WTC11 (cell line): ENCODE measurements around the gene DENND4A. TPM values are rescaled to one million over a fixed set of nuclear protein-coding genes. Genes with fewer than 3 reads are reported as not detected.

ENCODE experiments used
- ATAC-seq: fragments of 200-7000 bp; cut with Tn5 transposase; 2 replicates; pipeline ENCODE4 v1.10.0; 2021; ENCODE audit warnings: mild to moderate bottlenecking, moderate library complexity
- CTCF ChIA-PET: fragments of 300-600 bp; sonication (Branson Sonifier 250); formaldehyde crosslinking; loops from one replicate; lab custom pipeline; 2021; ENCODE audit warnings: antibody characterized with exemption; lab: Charles Lee
- POLR2A ChIA-PET: fragments of 350-600 bp; sonication (Branson Sonifier 250); formaldehyde crosslinking; loops from one replicate; lab custom pipeline; 2021; ENCODE audit warnings: antibody characterized with exemption; lab: Charles Lee
- DNase-seq: peaks from one replicate; pipeline ENCODE4 v3.0.0; 2021; ENCODE audit warnings: low spot score
- H3K27ac Mint-ChIP-seq: 2 replicates; pipeline ENCODE4 v1.8.0; 2021; ENCODE audit warnings: mixed read lengths
- H3K27me3 Mint-ChIP-seq: 2 replicates; pipeline ENCODE4 v1.8.0; 2021; ENCODE audit warnings: low read depth, mild to moderate bottlenecking, moderate library complexity, mixed read lengths
- H3K36me3 Mint-ChIP-seq: 2 replicates; pipeline ENCODE4 v1.8.0; 2021; ENCODE audit warnings: mixed read lengths
- H3K4me1 Mint-ChIP-seq: 2 replicates; pipeline ENCODE4 v1.8.0; 2022; ENCODE audit warnings: mixed read lengths
- H3K4me3 Mint-ChIP-seq: 2 replicates; pipeline ENCODE4 v1.8.0; 2021; ENCODE audit warnings: mild to moderate bottlenecking, moderate library complexity, mixed read lengths
- H3K9me3 Mint-ChIP-seq: 2 replicates; pipeline ENCODE4 v1.8.0; 2021; ENCODE audit warnings: mixed read lengths
- ARID4B ChIP-seq: sonication (generic); formaldehyde crosslinking; IDR thresholded peaks from 2 replicates; pipeline ENCODE4 v1.8.0; 2023; ENCODE audit warnings: missing genetic modification reagents, mild to moderate bottlenecking, borderline replicate concordance
- ATF1 ChIP-seq: sonication (generic); formaldehyde crosslinking; IDR thresholded peaks from 2 replicates; pipeline ENCODE4 v1.8.1; 2023; ENCODE audit warnings: mild to moderate bottlenecking, moderate library complexity, missing genetic modification reagents
- CREB1 ChIP-seq: sonication (generic); formaldehyde crosslinking; IDR thresholded peaks from 2 replicates; pipeline ENCODE4 v1.8.0; 2023; ENCODE audit warnings: mild to moderate bottlenecking, missing genetic modification reagents
- ESRRA ChIP-seq: sonication (generic); formaldehyde crosslinking; IDR thresholded peaks from 2 replicates; pipeline ENCODE4 v1.8.1; 2022; ENCODE audit warnings: mild to moderate bottlenecking, missing genetic modification reagents, borderline replicate concordance
- HMGA2 ChIP-seq: fragments of 250-450 bp; sonication (Bioruptor Pico); IDR thresholded peaks from 2 replicates; pipeline ENCODE4 v1.4.0; 2021; ENCODE audit warnings: mild to moderate bottlenecking, moderate library complexity
- IRF1 ChIP-seq: sonication (generic); formaldehyde crosslinking; IDR thresholded peaks from 2 replicates; pipeline ENCODE4 v1.8.0; 2023; ENCODE audit warnings: missing genetic modification reagents
- JUN ChIP-seq: sonication (generic); formaldehyde crosslinking; IDR thresholded peaks from 2 replicates; pipeline ENCODE4 v1.8.0; 2023; ENCODE audit warnings: mild to moderate bottlenecking, missing genetic modification reagents
- KAT7 ChIP-seq: sonication (generic); formaldehyde crosslinking; IDR thresholded peaks from 2 replicates; pipeline ENCODE4 v1.8.1; 2023; ENCODE audit warnings: missing genetic modification reagents, mild to moderate bottlenecking, borderline replicate concordance
- MLX ChIP-seq: sonication (generic); formaldehyde crosslinking; IDR thresholded peaks from 2 replicates; pipeline ENCODE4 v1.8.1; 2023; ENCODE audit warnings: mild to moderate bottlenecking, missing genetic modification reagents, moderate library complexity
- NFYB ChIP-seq: sonication (generic); formaldehyde crosslinking; conservative IDR thresholded peaks from 2 replicates; pipeline ENCODE4 v1.8.0; 2022; ENCODE audit warnings: low read depth, missing genetic modification reagents
- OVOL2 ChIP-seq: fragments of 250-450 bp; sonication (Bioruptor Pico); IDR thresholded peaks from 2 replicates; pipeline ENCODE4 v1.9.0; 2021; ENCODE audit warnings: mild to moderate bottlenecking, borderline replicate concordance
- RELA ChIP-seq: sonication (generic); formaldehyde crosslinking; IDR thresholded peaks from 2 replicates; pipeline ENCODE4 v1.8.1; 2022; ENCODE audit warnings: missing genetic modification reagents, mild to moderate bottlenecking, borderline replicate concordance
- TEAD1 ChIP-seq: sonication (generic); formaldehyde crosslinking; IDR thresholded peaks from 2 replicates; pipeline ENCODE4 v1.8.0; 2022; ENCODE audit warnings: mild to moderate bottlenecking, missing genetic modification reagents
- TP53 ChIP-seq: sonication (generic); formaldehyde crosslinking; IDR thresholded peaks from 2 replicates; pipeline ENCODE4 v1.8.1; 2023; ENCODE audit warnings: mild to moderate bottlenecking, missing genetic modification reagents
- ZNF121 ChIP-seq: sonication (generic); formaldehyde crosslinking; IDR thresholded peaks from 2 replicates; pipeline ENCODE4 v1.8.0; 2023; ENCODE audit warnings: missing genetic modification reagents
- ZNF263 ChIP-seq: sonication (generic); formaldehyde crosslinking; IDR thresholded peaks from 2 replicates; pipeline ENCODE4 v1.8.1; 2022; ENCODE audit warnings: low read depth, mild to moderate bottlenecking, moderate library complexity, missing genetic modification reagents
- ZNF671 ChIP-seq: fragments of 250-450 bp; sonication (Bioruptor Pico); IDR thresholded peaks from 2 replicates; pipeline ENCODE4 v1.8.0; 2021; ENCODE audit warnings: mild to moderate bottlenecking
- total RNA-seq: library from RNA; stranded (reverse); gene quantifications from 3 replicates; pipeline ENCODE4 v1.2.3, GENCODE V29; 2021
- TF ChIP-seq, protein P1 (sequence below): fragments of 250-450 bp; sonication (Bioruptor Pico); IDR thresholded peaks from 2 replicates; pipeline ENCODE4 v1.9.0; 2021; ENCODE audit warnings: mild to moderate bottlenecking
- TF ChIP-seq, protein P2 (sequence below): sonication (generic); formaldehyde crosslinking; IDR thresholded peaks from 2 replicates; pipeline ENCODE4 v1.8.1; 2023; ENCODE audit warnings: mild to moderate bottlenecking, missing genetic modification reagents, moderate library complexity
- TF ChIP-seq, protein P3 (sequence below): sonication (generic); formaldehyde crosslinking; IDR thresholded peaks from 2 replicates; pipeline ENCODE4 v1.8.1; 2022; ENCODE audit warnings: low read depth, missing genetic modification reagents, borderline replicate concordance
- TF ChIP-seq, protein P4 (sequence below): fragments of 250-450 bp; sonication (Bioruptor Pico); IDR thresholded peaks from 2 replicates; pipeline ENCODE4 v2.1.2; 2022; ENCODE audit warnings: mild to moderate bottlenecking, moderate library complexity

Gene DENND4A
- total RNA-seq, 1 experiment from 2014 or later = 5.7 TPM

DNA sequence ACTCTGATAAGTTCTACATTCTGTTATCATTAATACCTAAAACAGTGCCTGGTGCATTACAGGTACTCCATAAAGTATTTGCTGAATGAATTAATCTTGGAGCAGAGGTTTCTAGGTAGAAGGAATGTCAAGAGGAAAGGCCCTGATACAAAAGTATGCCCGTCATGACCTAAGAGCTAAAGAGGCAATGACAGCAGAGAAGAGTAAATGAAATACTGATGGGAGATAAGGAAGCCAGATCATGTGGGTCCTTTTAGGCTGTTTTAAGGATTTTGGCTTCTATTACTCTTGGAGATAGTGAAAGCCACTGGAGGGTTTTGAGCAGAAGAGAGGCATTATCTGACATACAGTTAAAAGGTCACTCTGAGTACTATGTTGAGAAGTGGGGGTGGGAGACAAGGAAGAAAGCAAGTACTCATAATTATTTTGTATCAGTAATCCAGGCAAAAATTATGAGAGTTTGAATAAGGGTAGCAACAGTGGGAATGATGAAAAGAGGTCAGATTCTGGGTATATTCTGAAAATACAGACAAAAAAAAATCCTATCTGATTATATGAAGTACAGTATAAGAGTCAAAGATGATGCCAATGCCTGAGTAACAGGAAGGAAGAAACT is 48.3 kb downstream of the DENND4A start:
- ChIA-PET POLR2A (no interaction called here), CTCF (no interaction called here)
- Mint-ChIP-seq H3K4me3 (no peak overlapping the region), H3K4me1 (no peaks in the 10 kb centered on the region), H3K9me3 (no peaks in the 10 kb centered on the region), H3K27ac (no peak overlapping the region), H3K27me3 (no peaks in the 10 kb centered on the region), H3K36me3 (no peaks in the 10 kb centered on the region)
- no peak for DNase-seq
- ATAC-seq = no peak
- TF ChIP-seq, protein P1, sequence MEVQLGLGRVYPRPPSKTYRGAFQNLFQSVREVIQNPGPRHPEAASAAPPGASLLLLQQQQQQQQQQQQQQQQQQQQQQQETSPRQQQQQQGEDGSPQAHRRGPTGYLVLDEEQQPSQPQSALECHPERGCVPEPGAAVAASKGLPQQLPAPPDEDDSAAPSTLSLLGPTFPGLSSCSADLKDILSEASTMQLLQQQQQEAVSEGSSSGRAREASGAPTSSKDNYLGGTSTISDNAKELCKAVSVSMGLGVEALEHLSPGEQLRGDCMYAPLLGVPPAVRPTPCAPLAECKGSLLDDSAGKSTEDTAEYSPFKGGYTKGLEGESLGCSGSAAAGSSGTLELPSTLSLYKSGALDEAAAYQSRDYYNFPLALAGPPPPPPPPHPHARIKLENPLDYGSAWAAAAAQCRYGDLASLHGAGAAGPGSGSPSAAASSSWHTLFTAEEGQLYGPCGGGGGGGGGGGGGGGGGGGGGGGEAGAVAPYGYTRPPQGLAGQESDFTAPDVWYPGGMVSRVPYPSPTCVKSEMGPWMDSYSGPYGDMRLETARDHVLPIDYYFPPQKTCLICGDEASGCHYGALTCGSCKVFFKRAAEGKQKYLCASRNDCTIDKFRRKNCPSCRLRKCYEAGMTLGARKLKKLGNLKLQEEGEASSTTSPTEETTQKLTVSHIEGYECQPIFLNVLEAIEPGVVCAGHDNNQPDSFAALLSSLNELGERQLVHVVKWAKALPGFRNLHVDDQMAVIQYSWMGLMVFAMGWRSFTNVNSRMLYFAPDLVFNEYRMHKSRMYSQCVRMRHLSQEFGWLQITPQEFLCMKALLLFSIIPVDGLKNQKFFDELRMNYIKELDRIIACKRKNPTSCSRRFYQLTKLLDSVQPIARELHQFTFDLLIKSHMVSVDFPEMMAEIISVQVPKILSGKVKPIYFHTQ (CRISPR knock-in tag) = no peak
- TF ChIP-seq, protein P2, sequence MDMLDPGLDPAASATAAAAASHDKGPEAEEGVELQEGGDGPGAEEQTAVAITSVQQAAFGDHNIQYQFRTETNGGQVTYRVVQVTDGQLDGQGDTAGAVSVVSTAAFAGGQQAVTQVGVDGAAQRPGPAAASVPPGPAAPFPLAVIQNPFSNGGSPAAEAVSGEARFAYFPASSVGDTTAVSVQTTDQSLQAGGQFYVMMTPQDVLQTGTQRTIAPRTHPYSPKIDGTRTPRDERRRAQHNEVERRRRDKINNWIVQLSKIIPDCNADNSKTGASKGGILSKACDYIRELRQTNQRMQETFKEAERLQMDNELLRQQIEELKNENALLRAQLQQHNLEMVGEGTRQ (CRISPR knock-in tag) = no peak
- TF ChIP-seq, protein P3, sequence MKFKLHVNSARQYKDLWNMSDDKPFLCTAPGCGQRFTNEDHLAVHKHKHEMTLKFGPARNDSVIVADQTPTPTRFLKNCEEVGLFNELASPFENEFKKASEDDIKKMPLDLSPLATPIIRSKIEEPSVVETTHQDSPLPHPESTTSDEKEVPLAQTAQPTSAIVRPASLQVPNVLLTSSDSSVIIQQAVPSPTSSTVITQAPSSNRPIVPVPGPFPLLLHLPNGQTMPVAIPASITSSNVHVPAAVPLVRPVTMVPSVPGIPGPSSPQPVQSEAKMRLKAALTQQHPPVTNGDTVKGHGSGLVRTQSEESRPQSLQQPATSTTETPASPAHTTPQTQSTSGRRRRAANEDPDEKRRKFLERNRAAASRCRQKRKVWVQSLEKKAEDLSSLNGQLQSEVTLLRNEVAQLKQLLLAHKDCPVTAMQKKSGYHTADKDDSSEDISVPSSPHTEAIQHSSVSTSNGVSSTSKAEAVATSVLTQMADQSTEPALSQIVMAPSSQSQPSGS (CRISPR knock-in tag) = no peak
- no peak for TF ChIP-seq RELA (CRISPR knock-in tag)
- TF ChIP-seq HMGA2 = no peak
- TF ChIP-seq CREB1 = no peak
- no peak for TF ChIP-seq ESRRA (CRISPR knock-in tag)
- TF ChIP-seq ATF1 (CRISPR knock-in tag) = no peak
- TF ChIP-seq, protein P4, sequence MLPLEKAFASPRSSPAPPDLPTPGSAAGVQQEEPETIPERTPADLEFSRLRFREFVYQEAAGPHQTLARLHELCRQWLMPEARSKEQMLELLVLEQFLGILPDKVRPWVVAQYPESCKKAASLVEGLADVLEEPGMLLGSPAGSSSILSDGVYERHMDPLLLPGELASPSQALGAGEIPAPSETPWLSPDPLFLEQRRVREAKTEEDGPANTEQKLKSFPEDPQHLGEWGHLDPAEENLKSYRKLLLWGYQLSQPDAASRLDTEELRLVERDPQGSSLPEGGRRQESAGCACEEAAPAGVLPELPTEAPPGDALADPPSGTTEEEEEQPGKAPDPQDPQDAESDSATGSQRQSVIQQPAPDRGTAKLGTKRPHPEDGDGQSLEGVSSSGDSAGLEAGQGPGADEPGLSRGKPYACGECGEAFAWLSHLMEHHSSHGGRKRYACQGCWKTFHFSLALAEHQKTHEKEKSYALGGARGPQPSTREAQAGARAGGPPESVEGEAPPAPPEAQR (CRISPR knock-in tag) = no peak

DNA sequence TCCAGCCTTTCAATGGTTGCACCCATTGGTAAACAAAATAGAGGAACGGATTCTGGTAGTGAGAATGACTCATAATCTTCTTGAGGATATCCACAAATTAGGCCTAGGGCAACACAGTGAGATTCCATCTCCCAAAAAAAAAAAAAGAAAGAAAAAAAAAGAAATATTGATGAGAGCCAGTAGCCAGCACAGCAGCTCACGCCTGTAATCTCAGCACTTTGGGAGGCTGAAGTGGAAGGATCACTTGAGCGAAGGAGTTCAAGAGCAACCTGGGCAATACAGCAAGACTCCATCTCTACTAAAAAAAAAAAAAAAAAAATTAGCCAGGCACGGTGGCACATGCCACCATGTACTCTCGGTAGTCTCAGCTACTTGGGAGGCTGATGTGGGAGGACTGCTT is 51.9 kb downstream of the DENND4A start:
- DNase-seq = no peak
- Mint-ChIP-seq H3K36me3 (no peaks in the 10 kb centered on the region), H3K4me3 (no peak overlapping the region), H3K27ac (no peak overlapping the region), H3K4me1 (no peaks in the 10 kb centered on the region), H3K27me3 (no peaks in the 10 kb centered on the region), H3K9me3 (no peaks in the 10 kb centered on the region)
- ATAC-seq = no peak
- CTCF ChIA-PET = interaction anchor here (0.7 kb wide), 1 partner anchor 121 kb away, joined by 4 read pairs; no protein-coding TSS in a partner anchor
- POLR2A ChIA-PET = no interaction called here
- TF ChIP-seq TP53 (CRISPR knock-in tag) (no peak), ZNF671 (no peak), HMGA2 (no peak), RELA (CRISPR knock-in tag) (no peak), TEAD1 (no peak), IRF1 (CRISPR knock-in tag) (no peak), JUN (CRISPR knock-in tag) (no peak), OVOL2 (CRISPR knock-in tag) (no peak), MLX (CRISPR knock-in tag) (no peak), ZNF121 (CRISPR knock-in tag) (no peak), KAT7 (CRISPR knock-in tag) (no peak), ZNF263 (CRISPR knock-in tag) (no peak), ARID4B (CRISPR knock-in tag) (no peak), NFYB (CRISPR knock-in tag) (no peak)
- TF ChIP-seq, protein P2 (CRISPR knock-in tag) = no peak
